Left cardiac atrium (tissue), 4 donors: ENCODE data around the gene CPNE6. TPM values are rescaled to one million over a fixed set of nuclear protein-coding genes. Genes with fewer than 3 reads are reported as not detected.
"Not testable (repeated sequence)": the region's sequence is repeated elsewhere in the genome, so short reads cannot be mapped to it uniquely, and the experiment has no call there.

Experiments
- ATAC-seq, 2 donors: fragments of 200-7000 bp; cut with Tn5 transposase; one replicate each; pipeline ENCODE4 v1.9.1; 2020; ENCODE audit warnings: mild to moderate bottlenecking in 2 of 2, moderate library complexity in 2 of 2
- DNase-seq: peaks from one replicate; pipeline ENCODE4 v3.0.0-alpha.2; 2020
- intact Hi-C, 2 donors: fragments of 100-400 bp; cut with DNase I; formaldehyde crosslinking; loops; one replicate each; pipeline versions ENCODE4 v1.14.1 to v1.15.1; 2022 to 2023
- total RNA-seq, 2 donors: library from RNA; stranded (reverse); fragmentation: NEBNext Ultra II Directional; extraction: Animal tissue kit (Norgen Biotek cat#: 25700); gene quantifications; one replicate each; pipeline ENCODE4 v1.2.1, GENCODE V29; 2021
- donor health status: DM: no; HTN: yes; CAD: no.
- donor health status: DM: no; HTN: yes; CAD: no; lungs with severe emphysema.
- donor health status: DM: yes; HTN: yes; CAD: no.
- donor health status: Dilated cardiomyopathy.

Gene CPNE6
- total RNA-seq, 2 donors from 2014 or later: not detected

DNA sequence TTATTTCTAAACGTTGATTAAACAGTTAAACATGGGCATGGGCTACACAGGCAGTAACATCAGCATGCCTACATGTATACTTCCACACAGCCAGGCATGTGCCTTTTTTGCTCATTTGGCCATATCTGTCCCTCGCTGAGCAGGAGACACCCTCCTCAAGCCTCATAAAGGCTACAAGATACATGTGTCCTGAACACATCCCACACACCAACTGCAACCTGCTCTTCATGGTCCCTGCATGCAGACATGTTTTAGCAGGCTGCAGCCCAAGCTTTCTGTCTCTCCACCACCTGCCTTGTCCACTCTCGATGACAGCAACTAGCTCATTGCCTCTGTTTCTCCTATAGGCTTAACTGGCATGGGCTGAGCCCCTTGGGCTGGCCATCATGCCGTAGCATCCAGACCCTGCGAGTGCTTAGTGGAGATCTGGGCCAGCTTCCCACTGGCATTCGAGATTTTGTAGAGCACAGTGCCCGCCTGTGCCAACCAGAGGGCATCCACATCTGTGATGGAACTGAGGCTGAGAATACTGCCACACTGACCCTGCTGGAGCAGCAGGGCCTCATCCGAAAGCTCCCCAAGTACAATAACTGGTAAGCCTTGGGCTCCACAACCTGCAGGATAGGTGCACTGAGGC lies 25.3 kb downstream of the CPNE6 start:
- intact Hi-C loops: no loop called here
- ATAC-seq (no peak), DNase-seq (no peak)

DNA sequence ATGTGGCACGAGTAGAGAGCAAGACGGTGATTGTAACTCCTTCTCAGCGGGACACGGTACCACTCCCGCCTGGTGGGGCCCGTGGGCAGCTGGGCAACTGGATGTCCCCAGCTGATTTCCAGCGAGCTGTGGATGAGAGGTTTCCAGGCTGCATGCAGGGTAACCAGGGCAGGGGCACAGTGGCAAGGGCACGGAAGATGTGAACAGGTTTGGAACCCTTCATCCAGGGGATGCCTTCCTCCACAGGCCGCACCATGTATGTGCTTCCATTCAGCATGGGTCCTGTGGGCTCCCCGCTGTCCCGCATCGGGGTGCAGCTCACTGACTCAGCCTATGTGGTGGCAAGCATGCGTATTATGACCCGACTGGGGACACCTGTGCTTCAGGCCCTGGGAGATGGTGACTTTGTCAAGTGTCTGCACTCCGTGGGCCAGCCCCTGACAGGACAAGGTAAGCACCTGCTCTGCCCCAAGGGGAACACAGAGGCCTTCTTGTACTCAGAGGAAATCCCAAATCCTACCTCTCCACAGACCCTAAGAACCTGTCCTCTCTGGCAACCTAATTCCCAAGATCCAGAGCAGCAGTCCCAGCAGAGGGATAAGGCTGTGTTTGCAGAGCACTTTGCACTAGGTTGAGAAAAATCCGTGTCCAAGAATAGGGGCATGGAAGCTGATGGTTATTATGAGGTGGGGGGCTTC lies 27.0 kb downstream of the CPNE6 start:
- intact Hi-C loops: no loop called here
- no peak for DNase-seq

DNA sequence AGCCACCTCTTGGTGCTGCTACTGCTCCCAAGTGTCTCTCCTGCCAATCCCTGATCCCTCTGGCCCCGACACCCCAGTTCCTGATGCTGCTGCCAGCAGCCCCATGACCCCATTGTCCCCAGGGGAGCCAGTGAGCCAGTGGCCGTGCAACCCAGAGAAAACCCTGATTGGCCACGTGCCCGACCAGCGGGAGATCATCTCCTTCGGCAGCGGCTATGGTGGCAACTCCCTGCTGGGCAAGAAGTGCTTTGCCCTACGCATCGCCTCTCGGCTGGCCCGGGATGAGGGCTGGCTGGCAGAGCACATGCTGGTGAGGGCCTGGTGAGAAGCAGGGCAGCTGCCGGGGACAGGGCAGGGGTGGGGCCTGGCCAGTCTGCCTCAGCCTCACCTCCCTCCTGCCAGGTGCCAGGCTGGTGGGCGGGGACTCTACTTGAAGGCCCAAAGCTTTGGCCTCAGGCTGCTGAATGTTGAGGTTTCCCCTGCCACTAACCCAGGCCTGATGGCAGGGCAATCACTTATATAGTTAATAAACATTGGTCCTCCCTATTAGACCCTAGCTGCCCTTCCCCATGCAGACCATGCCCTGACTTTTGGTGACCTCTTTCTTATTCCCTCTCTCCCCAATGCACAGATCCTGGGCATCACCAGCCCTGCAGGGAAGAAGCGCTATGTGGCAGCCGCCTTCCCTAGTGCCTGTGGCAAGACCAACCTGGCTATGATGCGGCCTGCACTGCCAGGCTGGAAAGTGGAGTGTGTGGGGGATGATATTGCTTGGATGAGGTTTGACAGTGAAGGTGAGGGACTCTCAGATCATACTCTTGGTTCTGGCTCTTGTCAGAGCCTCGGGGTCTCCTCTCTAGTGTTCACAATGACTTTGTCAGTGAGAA lies 27.8 kb downstream of the CPNE6 start:
- no peak for ATAC-seq
- no peak for DNase-seq
- intact Hi-C loops: no loop called here

More for the DNA sequence above, 27.0 kb downstream of the CPNE6 start:
- ATAC-seq: no peak

DNA sequence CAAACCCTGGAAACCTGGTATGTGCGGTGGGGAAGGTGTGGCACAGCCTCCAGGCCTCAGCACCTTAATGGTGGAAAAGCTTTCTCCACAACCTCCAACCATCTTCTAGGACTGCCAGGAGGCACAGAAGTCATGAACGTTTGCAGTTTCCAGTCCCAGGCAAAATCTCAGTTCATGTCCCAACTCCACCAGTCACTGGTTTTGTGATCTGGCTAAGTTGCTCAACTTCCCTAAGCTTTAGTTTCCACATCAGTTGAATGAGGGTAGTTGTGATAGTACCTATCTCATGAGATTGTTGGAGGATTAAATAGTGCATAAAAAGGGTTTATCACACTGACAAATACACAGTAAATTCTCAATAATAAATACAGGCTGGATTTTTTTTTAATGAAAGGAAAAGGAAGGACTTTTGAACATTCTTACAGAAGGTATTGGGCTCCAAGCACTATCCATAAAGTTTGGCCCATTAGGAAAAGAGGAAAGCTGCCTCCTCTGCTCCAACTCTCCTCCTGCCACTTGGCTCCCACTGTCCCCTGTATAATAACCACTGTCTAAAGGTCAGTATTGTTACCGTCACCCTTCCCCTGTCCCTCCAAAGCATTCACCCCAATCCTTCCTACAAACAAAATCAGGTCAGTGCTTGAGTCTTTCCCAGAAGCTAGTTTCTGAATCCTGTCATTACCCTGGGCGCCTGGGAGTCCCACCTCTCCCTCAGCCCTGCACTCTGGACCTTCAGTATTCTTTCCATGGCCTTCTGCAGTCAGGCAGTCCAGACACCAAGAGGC lies 29.0 kb downstream of the CPNE6 start:
- no peak for ATAC-seq
- no peak for DNase-seq
- intact Hi-C loops: no loop called here

DNA sequence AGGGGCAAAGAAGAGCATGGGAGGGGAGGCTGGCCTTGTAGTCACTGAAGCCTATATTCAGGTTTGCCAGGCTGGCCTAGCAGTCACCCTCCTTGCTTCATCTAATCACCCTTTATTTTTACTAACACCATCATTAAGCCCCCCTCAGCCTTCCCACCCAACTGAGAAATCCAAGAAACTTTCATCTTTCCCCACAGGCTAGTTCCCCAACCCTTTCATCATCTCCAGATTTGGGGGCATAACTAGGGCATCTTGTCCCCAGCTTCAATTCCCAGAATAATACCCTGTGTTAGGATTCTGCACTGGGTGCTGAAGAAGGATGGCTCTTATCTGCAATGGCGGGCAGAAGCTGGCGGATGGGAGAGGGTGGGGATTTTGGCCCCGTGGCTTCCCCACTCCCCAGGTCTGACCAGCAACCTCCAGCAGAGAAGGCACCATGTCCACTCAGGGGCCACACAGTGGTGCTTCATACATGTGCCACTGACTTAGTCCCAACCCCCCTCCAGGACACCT lies 29.7 kb downstream of the CPNE6 start:
- ATAC-seq (no peak), DNase-seq (no peak)
- intact Hi-C loops: no loop called here

DNA sequence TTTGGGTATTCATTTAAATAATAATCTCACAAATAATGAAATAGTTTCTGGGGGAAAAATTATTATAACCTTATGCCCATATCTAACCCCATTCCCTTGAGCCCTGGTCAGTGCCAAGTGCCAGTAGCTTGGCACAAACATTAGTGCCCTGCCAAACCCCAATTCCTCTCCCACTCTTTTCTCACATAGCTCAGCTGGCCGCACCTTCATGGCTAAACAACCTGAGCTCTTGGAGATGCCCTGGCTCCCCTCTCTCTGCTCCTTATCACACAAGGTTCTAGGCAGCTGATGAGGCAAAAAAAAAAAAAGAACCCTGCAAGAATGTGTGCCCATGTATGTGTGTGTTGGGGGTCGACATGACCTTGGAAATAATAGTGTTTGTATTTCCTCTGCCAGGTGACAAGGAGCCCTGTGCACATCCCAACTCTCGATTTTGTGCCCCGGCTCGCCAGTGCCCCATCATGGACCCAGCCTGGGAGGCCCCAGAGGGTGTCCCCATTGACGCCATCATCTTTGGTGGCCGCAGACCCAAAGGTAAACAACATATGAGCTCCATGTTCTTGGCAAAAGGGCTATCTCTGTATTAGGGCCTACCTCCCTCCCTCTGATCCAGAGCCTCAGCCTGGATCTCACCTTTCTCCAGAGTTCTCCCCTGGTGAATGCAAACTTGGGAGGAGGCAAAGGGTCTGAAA lies 31.1 kb downstream of the CPNE6 start:
- intact Hi-C loops: no loop called here
- ATAC-seq: no peak

DNA sequence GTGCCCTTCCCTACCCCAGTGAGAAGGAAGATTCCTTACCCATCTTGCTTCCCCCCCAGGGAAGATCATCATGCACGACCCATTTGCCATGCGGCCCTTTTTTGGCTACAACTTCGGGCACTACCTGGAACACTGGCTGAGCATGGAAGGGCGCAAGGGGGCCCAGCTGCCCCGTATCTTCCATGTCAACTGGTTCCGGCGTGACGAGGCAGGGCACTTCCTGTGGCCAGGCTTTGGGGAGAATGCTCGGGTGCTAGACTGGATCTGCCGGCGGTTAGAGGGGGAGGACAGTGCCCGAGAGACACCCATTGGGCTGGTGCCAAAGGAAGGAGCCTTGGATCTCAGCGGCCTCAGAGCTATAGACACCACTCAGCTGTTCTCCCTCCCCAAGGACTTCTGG lies 32.1 kb downstream of the CPNE6 start:
- no peak for ATAC-seq
- intact Hi-C loops: no loop called here
- DNase-seq: no peak

More for the DNA sequence above, 31.1 kb downstream of the CPNE6 start:
- no peak for DNase-seq

DNA sequence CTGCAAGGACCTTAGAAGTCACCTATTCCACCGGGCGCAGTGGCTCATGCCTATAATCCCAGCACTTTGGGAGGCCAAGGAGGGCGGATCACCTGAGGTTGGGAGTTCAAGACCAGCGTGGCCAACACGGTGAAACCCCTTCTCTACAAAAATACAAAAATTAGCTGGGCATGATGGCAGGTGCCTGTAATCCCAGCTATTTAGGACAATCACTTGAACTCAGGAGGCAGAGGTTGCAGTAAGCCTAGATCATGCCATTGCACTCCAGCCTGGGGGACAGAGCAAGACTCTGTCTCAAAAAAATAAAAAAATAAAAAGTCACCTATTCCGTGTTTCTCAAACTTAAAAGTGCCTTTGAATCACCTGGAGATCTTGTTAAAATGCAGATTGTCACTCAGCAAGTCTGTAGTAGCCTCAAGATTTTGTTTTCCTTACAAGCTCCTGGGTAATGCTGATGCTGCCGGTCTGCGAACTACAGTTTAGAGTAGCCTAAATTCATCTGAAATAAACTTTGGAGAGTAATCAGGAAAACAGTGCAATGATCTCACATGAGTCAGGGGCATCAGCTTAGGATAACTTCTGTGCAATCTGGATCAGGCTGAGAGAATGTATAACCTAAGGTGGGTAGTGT lies 34.4 kb downstream of the CPNE6 start:
- intact Hi-C loops: loop anchor here in 1 of 2 donors (5.0 kb wide), 1 partner anchor 48 kb away; no protein-coding TSS in a partner anchor
- DNase-seq, ATAC-seq: not testable (repeated sequence)

DNA sequence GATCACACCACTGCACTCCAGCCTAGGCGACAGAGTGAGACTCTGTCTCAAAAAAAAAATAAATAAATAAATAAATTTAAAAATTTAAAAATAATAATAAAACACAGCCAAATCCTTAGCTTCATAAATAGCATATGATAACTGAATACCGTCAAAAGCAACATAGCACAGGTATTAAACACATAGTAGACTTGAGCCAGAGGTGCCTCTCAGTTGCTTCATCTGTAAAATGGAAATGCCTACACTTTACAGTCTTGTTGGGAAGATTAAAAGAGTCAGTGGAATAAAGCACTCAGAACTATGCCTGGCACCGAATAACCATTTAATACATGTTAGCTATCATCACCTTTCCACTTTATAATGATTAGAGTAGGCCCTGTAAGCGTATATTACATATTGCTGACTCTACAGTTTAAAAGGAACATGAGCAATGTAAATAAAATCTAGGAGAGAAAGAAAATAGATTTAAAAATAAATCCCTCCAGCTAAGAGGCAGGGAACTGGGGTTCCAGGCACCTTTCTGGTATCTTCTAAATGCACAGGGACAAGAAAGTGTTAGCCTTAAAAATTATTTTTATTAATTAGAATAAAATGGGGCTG lies 35.4 kb downstream of the CPNE6 start:
- intact Hi-C loops: loop anchor here in 1 of 2 donors (5.0 kb wide), 1 partner anchor 49 kb away; no protein-coding TSS in a partner anchor
- no peak for DNase-seq
- no peak for ATAC-seq

DNA sequence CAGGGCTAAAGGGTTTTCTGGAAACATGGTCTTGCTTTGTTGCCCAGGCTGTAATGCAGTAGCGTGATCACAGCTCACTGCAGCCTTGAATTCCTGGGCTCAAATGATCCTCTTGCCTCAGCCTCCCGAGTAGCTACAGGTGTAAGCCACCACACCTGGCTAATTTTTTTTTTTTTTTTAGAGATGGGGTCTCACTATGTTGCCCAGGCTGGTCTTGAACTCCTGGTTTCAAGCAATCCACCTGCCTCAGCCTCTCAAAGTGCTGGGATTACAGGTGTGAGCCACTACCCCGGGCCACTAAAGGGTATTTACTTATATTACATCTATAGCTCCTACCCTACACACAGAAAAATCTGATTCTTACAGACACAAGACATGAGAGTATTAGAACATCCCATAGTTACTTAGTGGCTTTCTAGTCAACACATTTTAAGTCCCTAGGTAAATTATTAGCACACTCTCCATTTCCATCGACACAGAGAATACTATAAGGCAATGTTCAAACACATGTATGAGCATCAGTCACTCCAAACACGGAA lies 37.0 kb downstream of the CPNE6 start:
- no peak for ATAC-seq

DNA sequence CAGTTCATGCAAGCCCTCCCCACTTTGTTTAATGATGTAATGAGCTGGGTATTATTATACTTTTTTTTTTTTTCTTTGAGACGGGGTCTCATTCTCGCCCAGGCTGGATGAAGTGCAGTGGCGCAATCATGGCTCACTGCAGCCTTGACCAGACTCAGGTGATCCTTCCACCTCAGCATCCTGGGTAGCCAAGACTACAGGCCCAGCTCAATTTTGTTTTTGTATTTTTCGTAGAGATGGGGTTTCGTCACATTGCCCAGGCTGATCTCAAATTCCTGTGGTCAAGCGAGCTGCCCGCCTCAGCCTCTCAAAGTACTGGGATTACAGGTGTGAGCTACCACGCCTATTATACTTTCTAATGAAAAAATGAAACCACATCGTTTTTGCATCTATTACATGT lies 38.7 kb downstream of the CPNE6 start:
- DNase-seq (no peak), ATAC-seq (no peak)
- intact Hi-C loops: loop anchor here in 1 of 2 donors (5.0 kb wide), 1 partner anchor 37 kb away; the partner anchor contains the start of genes PSME2 and RNF31

More for the DNA sequence above, 37.0 kb downstream of the CPNE6 start:
- intact Hi-C loops: loop anchor here in 1 of 2 donors (5.0 kb wide), 1 partner anchor 51 kb away; no protein-coding TSS in a partner anchor
- no peak for DNase-seq

DNA sequence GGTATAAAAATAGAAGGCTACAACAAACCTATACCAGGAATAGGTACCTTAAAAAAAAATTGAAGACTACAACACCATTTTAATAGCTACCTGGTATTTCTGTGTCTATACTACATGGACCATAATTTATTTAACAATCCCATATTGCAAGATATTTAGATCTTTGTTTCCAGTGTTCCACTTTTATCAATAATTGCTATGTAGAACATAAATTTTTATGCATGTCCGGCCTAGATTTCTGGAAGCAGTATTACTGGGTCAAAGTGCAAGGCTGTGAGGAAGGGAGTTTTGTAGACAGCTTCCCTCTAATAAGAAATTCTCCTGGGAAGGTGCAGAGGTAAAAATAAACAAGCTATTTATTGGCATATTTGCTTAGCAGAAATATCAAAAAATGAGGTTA lies 39.2 kb downstream of the CPNE6 start:
- ATAC-seq: no peak
- no peak for DNase-seq
- intact Hi-C loops: loop anchor here in 1 of 2 donors (5.0 kb wide), 1 partner anchor 37 kb away; the partner anchor contains the start of genes PSME2 and RNF31

DNA sequence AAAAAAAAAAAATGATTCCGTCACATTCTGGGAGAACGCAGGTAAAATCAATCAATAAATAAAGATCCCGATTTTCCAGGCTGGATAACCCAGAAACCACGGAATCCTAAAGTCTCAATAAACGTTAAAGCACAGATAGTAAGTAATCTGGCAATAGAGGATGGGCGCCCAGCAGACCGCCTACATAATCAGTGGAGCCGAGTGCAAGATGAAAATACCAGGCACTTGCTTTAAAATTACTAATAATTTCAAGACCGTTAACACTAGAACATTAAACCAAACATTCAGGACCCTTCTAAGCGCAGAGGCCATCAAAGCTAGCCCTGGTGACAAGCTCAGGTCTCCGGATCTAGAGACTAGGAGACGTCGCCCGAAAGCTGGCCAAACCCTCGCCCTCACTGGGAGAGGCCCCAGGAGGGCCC lies 42.0 kb downstream of the CPNE6 start:
- intact Hi-C loops: loop anchor here in 1 of 2 donors (5.0 kb wide), 1 partner anchor 34 kb away; the partner anchor contains the start of genes PSME2 and RNF31
- no peak for DNase-seq
- ATAC-seq: peak in 1 of 2 donors; percentile 1

DNA sequence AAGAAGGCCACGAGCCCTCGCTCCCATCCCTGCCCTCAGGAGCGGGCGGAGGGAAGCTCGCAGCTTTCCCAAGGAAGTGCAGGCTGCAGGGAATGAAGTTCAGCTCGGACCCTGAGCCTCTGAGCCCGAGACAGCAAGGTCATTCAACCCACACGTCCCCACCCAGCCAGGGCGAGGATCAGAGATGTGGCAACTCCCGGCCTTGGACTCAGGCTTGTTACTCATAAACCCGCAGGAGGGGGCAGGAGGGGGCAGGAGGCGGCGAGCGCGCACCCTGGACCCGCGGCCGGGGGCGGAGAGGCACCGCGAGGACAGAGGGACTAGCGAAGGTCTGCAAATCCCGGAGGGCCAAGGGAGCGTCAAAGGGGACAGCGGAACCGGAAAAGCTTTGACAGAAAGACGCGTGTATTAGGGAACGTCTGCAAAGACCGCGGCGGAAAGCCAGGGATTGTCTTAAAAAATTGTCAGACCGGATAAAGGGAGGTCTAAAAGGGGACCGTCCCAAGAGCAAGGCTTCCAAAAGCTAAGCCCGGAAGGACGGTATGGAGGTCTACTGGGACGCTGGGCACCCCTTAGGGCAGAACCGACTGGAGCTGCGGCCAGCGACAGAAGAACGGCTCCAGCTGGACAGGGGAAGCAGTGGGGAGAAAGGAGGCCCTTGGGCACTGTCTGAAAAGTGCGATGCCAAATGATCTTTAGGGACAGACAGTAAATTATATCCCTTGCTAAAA lies 42.6 kb downstream of the CPNE6 start:
- DNase-seq (peak; percentile 89), ATAC-seq (peak; percentile 55 to 61)
- intact Hi-C loops: loop anchor here in 1 of 2 donors (5.0 kb wide), 1 partner anchor 33 kb away; the partner anchor contains the start of genes PSME2 and RNF31

DNA sequence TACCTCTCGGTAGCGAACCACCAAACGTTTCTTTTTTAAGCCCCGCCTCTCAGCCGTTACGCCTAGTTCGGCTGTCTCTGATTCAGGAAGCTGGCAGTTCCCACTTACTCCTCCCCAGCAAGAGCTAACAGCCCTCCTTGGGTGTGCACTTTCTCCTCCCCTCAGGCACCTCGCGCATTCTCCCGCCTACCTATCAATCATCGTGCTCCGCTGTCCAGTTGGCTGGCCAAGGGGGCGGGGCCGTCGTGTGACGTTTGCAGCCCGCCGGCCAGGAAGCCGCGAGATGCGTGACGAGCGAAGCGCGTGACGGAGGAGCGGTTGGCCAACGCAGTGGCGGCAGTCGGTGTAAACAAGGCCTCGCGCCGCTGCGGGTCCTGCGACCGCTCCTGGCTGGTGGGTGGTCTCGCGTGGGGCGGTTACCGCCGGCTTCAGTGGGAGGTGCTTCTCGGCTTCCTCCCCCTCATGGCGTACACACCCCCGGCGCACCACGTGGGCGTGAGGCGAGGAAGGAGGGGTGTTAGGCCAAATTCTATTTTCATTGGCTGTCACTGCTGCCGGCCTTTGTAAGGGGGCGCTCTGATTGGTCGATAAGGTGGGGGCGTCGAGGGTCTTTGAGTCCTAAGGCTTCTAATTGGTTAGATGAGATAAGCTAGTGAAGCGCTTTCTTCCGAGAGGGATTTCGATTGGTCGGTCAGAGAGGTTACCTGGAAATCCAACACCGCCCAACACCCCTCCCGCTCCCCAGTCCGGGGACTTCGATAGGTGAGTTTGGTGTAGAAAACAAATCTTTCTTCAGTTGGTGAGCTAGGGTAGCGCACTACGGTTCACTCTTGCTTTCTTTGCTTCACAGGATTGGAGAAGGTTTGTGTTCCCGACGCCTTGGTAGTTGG lies 43.4 kb downstream of the CPNE6 start, which contains the start of the genes DCAF11 and NRL:
Gene DCAF11, plus strand, starts transcription at position 246 of the 890 bp plus-strand sequence. CDS start 818 bp downstream, outside the sequence.
Gene NRL, minus strand, starts transcription at position 418 of the 890 bp plus-strand sequence. CDS start 32,101 bp downstream, outside the sequence.
- ATAC-seq: peak; percentile 94 to 97
- DNase-seq: peak; percentile 98
- intact Hi-C loops: loop anchor here in 1 of 2 donors (5.0 kb wide), 1 partner anchor 33 kb away; the partner anchor contains the start of genes PSME2 and RNF31
